Measurements from ENCODE around the gene RPUSD1. TPM values are rescaled to one million over a fixed set of nuclear protein-coding genes. Genes with fewer than 3 reads are reported as not detected.

The RPUSD1 gene
- total and polyA plus RNA-seq, 2 of the 13 experiments (the other 11 are each of a cell fraction or from before 2014, with no cell fraction given): 13.1 to 26.2 TPM

- TF ChIP-seq NR2F6 (IDR thresholded peaks at IDR 0.05) (peak; percentile 21; the same call in 1 of the 2 replicates), NR2F6 (CRISPR knock-in tag; IDR thresholded peaks at IDR 0.05) (peak; percentile 84), SAP130 (CRISPR knock-in tag; IDR thresholded peaks at IDR 0.05; ENCODE audit: low read depth) (peak; percentile 78), DNMT1 (CRISPR knock-in tag; IDR thresholded peaks at IDR 0.05) (no peak), ZNF496 (CRISPR knock-in tag; IDR thresholded peaks at IDR 0.05; ENCODE audit: insufficient replicate concordance) (no peak), PATZ1 (CRISPR knock-in tag; IDR thresholded peaks at IDR 0.05) (no peak), RARA (CRISPR knock-in tag; IDR thresholded peaks at IDR 0.05) (peak; percentile 46), POGZ (CRISPR knock-in tag; IDR thresholded peaks at IDR 0.05) (no peak), POLR2AphosphoS5 (IDR thresholded peaks at IDR 0.05; ENCODE audit: low read depth, low read length) (peak; percentile 69), ZNF607 (CRISPR knock-in tag; IDR thresholded peaks at IDR 0.05; ENCODE audit: borderline replicate concordance) (peak; percentile 52; the same call in 1 of the 2 replicates), BHLHE40 (IDR thresholded peaks at IDR 0.05; ENCODE audit: low read length) (peak; percentile 81), ZNF784 (CRISPR knock-in tag; IDR thresholded peaks at IDR 0.05; ENCODE audit: borderline replicate concordance) (0 out of 2 replicates have a peak, but pooled peaks have one; percentile 43), SMARCE1 (IDR thresholded peaks at IDR 0.05; ENCODE audit: borderline replicate concordance) (no peak), ZHX1 (CRISPR knock-in tag; IDR thresholded peaks at IDR 0.05; ENCODE audit: low read depth) (peak; percentile 45; the same call in 1 of the 2 replicates), HNF4A (CRISPR knock-in tag; IDR thresholded peaks at IDR 0.05) (peak; percentile 66), NR2C2 (CRISPR knock-in tag; IDR thresholded peaks at IDR 0.05; ENCODE audit: borderline replicate concordance) (peak; percentile 55), GABPA (IDR thresholded peaks at IDR 0.05; ENCODE audit: low read depth, low read length) (no peak), GABPA (CRISPR knock-in tag; IDR thresholded peaks at IDR 0.05; ENCODE audit: low read depth) (peak; percentile 26), GATAD2A (CRISPR knock-in tag; IDR thresholded peaks at IDR 0.05) (peak; percentile 47), MEIS2 (CRISPR knock-in tag; IDR thresholded peaks at IDR 0.05) (peak; percentile 17; the same call in 1 of the 2 replicates), MLX (CRISPR knock-in tag; IDR thresholded peaks at IDR 0.05) (peak; percentile 96), GZF1 (CRISPR knock-in tag; IDR thresholded peaks at IDR 0.05) (0 out of 2 replicates have a peak, but pooled peaks have one; percentile 11)
These were observed 48.4 kb downstream of the RPUSD1 start (continued) for GRCh38 chr16:739560-740458.
